ENCODE data around the gene TOMM7.
"Not testable (repeated sequence)": the region's sequence is repeated elsewhere in the genome, so short reads cannot be mapped to it uniquely, and the experiment has no call there.

TOMM7 gene

DNA sequence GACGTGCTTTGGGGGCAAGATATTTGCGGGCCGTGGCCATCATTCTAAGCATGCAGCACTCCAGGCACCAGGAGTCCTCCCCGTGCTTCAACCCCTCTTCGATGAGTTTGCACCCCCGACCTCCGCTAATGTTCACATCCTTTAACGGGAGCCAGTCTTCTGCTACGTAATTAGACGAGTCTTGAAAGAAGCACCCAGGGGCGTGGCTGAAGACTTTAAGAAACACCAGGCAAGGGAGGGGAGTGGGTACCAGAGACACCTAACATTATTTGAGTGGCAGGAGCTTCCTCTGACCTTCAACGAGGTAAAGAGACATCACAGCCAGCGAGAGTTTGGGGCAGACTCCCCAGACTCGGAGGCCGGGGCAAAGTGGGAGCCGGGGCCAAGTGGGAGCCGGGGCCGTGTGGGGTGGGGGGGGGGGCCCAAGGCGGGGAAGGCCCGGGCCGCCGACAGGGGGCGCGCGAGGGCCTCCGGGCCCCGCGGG is 31.1 kb upstream of the TOMM7 start:
- peak; percentile 31 for DNase-seq (ENCODE audit: low read depth, low spot score)

GRCh38 chr7:22853138-22853537 is 30.5 kb upstream of the TOMM7 start:
- DNase-seq (ENCODE audit: low read depth, low spot score), result no peak

DNA sequence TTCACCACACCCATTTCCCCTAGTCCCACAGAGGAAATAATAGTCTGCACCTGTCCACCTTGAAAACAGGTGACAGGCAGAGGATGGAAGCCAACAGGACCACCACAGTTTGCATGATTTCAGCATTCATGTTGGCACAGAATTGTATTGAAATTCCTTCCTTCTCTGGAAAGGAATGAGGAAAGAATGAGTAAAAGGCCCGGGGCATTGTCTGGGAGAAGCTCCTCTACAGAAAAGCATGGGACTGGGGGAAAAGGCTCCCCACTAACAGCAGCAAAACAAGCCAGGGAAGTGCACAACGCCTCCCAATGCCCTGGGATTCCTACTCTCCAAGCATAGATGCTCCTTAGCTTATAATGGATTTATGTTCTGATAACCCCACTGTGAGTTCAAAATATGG is 28.5 kb upstream of the TOMM7 start:
- DNase-seq (ENCODE audit: low read depth, low spot score), result no peak

DNA sequence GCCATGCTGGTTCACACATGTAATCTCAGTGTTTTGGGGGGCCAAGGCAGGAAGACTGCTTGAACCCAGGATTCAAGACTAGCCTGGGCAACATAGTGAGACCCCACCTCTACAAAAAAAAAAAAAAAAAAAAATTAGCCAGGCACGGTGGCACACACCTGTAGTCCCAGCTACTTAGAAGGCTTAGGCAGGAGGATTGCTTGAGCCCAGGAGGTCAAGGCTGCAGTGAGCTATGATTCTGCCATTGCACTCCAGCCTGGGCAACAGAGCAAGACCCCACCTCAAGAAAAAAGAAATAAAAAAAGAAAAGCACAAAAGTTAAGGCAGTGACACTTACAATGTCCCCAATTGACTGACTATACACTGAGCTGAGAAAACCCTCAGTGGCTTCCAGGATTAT is 27.7 kb upstream of the TOMM7 start:
- not testable (repeated sequence) for DNase-seq (ENCODE audit: low read depth, low spot score)

GRCh38 chr7:22849662-22850061 is 27.0 kb upstream of the TOMM7 start:
- no peak for DNase-seq (ENCODE audit: low read depth, low spot score)

- no peak for DNase-seq (ENCODE audit: low read depth, low spot score)
Measured at GRCh38 chr7:22849172-22849571, 26.5 kb upstream of the TOMM7 start.

GRCh38 chr7:22846961-22847360 is 24.3 kb upstream of the TOMM7 start:
- no peak for DNase-seq (ENCODE audit: low read depth, low spot score)

- no peak for DNase-seq (ENCODE audit: low read depth, low spot score)
Measured at GRCh38 chr7:22845221-22845834, 22.7 kb upstream of the TOMM7 start.

GRCh38 chr7:22843681-22844309 is 21.1 kb upstream of the TOMM7 start:
- no peak for DNase-seq (ENCODE audit: low read depth, low spot score)

DNA sequence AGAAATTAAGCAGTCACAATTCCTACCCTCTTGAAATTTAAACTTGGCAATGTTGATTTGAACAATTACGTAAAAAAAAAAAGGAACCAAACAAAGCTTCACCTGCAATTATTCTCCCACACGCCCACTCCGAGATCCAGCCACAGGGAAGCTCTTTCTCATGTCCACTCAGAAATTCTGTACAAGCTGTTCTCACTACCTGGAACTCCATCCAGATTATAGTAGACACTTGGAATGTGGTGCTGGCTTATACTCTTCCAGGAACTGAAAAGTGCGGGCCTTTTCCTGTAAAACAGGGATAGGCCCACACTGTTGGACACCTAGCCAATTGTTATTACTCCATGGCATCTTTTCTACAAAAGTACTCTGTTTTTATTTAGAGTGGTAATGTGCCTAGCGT is 20.3 kb upstream of the TOMM7 start:
- DNase-seq (ENCODE audit: low read depth, low spot score), result no peak

DNA sequence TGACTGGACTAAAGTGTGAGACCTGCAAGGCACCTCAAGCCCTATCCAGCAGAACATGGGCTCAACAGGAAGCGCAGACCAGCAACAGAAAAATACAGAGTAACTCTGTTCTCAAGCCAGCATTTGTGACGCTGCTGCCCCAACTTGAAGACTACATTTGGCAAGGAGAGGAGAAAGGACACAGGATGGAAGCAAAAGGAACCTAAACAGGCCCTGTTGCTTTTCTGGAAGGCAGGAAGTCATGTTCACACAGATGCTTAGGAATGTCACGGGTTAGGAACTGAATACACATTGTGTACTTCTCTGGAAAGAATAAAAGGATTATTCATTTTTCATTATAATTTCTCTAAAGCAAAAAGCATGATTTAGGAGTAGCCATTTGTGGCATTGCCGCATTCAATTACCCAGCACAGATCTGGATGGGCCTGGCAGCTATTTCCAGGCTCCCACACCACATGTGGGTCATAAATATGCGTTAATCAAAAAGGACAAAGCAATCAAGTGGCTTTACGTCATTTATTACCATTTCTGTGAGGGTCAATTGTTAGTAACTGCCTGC is 19.8 kb upstream of the TOMM7 start:
- DNase-seq (ENCODE audit: low read depth, low spot score), result no peak

GRCh38 chr7:22841954-22842353 is 19.3 kb upstream of the TOMM7 start:
- no peak for DNase-seq (ENCODE audit: low read depth, low spot score)

DNA sequence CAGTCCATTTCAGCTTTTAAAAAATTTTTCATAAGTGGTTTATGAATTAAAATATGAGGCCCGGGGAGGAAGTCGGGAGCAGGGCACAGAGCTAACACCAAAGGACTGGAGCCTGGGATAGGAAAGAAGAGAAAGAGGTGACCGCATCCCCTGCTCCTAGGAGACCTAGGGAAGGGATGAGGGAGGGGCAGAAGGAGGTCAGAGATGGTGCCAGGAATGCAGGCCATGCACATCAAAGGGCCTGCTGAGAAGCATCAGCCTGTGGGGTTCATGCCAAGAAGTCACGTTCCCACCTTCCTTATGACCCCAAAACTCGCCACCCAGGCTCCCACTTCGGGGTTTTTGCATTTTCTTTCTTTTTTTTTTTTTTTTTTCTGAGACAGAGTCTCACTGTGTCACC is 14.7 kb upstream of the TOMM7 start:
- DNase-seq (ENCODE audit: low read depth, low spot score), result no peak

DNA sequence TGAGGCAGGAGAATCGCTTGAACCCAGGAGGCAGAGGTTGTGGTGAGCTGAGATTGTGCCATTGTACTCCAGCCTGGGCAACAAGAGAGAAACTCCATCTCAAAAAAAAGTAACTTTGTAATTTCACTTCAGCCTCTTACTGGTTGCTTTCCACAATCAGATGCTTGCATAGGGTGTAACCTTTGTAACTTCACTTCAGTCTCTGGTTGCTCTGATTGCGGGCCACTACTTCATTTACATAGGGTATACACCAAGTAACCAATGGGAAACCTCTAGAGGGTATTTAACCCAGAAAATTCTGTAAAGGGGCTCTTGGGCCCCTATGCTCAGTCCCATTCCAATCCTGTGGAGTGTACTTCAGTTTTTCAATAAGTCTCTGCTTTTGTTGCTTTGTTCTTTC is 13.9 kb upstream of the TOMM7 start:
- DNase-seq (ENCODE audit: low read depth, low spot score), result not testable (repeated sequence)

- DNase-seq (ENCODE audit: low read depth, low spot score), result no peak
Measured at GRCh38 chr7:22833957-22834356, 11.3 kb upstream of the TOMM7 start.

GRCh38 chr7:22833113-22833855 is 10.6 kb upstream of the TOMM7 start:
- DNase-seq (ENCODE audit: low read depth, low spot score), result no peak

- DNase-seq (ENCODE audit: low read depth, low spot score), result no peak
Measured at GRCh38 chr7:22832401-22832800, 9.8 kb upstream of the TOMM7 start.

DNA sequence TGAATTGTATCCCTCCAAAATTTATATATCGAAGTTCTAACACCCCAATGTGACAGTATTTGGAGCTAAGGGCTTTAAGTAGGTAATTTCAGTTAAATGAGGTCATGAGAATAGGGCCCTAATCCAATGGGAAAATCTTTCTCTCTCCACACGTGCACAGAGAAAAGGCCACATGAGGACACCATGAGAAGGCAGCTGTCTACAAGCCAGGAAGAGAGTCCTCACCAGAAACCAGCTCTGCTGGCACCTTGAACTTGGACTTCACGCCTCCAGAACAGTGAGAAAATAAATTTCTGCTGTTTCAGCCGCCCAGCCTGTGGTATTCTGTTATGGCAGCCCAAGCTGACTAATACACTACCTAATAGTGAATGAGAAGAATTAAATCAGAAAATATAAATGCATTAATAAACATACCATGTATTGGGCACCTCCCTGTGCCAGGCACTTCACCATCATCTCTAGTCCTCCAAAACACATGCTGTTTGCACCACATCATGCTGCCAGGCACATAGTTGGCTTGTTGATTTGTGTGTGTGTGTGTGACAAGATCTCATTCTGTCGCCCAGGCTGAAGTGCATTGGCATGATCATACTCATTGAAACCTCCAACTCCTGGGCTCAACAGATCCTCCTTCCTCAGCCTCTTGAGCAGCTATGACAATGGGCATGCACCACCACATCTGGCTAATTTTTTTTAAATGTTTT is 9.1 kb upstream of the TOMM7 start:
- no peak for DNase-seq (ENCODE audit: low read depth, low spot score)

DNA sequence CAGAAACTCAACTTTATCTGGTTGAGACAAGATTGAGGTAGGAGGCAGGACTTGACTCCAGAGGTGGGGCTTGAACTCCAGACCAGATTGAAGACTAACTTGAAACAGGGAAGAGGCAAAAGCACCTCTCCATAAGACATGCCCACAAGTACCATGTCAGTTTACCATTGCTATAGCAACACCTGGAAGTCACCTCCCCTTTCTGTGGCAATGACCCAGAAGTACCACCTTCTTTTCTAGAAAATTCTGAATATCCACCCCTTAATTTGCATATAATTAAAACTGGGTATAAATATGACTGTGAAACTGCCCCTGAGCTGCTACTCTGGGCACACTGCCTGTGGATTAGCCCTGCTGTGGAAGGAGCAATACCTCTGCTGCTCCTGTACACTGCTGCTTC is 4.9 kb upstream of the TOMM7 start:
- no peak for DNase-seq (ENCODE audit: low read depth, low spot score)

GRCh38 chr7:22826593-22826992 is 3.9 kb upstream of the TOMM7 start:
- DNase-seq (ENCODE audit: low read depth, low spot score), result no peak

DNA sequence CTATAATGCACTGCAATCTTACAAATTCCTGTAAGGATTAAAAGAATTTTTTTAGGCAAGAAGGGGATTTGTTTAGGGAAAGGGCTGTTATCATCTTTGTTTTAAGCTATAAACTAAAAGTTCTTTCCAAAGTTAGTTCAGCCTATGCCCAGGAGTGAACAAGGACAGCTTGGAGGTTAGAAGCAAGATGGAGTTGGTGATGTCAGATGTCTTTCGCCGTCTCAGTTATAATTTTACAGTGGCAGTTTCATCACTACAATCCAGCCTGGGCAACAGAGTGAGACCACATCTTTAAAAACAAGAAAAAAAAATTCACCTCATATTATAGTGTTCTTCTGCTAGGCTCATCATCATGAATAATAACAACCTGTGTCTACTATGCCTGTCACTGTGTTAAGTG is 2.1 kb upstream of the TOMM7 start:
- DNase-seq (ENCODE audit: low read depth, low spot score), result no peak

DNA sequence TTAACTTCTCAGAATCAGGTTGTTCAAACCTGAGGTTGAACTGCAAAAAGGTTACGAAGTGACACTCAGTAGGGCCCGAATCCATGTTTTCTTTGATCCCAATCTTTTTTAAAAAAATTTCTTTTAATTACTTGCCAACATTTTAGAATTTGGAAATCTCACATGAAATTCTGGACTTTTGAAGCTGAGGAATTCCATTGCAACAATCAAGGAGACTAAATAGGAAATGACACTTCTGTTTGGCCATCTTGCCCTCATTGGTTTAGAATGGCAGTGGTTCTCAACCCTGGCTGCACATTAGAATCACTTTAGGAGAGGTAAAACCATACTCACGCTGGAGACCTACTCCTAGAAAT is 471 bp upstream of the TOMM7 start:
- DNase-seq (ENCODE audit: low read depth, low spot score), result no peak

All from activated CD4-positive, CD25-positive, alpha-beta regulatory T cell treated with anti-CD3 and anti-CD28 coated beads, Interleukin-2, amount 50 U/mL, for 16 hours (primary cell).